Measurements from ENCODE around the gene HBG2.

DNA sequence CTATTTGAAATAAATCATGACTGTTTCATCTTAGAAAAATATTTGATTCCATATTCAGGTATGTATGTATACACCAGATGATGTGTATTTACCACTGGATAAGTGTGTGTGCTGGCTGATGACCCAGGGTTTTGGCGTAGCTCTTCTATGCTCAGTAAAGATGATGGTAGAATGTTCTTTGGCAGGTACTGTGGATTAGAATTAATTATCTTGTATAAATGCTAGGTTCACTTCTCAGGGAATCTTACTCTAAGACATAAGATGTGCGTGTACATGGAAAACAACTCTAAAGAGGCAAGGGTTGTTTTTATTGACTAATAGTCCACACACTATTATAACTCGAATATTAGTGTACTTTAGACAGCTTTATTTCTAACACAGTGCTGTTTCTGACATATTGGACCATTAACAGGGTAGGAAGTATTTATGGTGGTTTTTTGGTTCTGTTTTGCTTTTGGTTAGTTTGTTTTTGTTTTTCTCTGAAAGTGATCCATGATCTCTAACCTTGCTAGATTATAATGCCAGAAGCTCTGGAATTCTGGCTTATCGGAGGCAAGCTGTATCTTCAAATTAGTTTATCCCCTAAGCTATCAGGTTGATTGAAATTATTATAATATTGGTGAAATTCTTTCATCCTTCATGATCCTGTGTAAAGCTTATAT, 3.9 kb downstream of the HBG2 start:
- TF ChIP-seq POLR2A (IDR thresholded peaks at IDR 0.05): no peak
- TF ChIP-seq, protein P1, sequence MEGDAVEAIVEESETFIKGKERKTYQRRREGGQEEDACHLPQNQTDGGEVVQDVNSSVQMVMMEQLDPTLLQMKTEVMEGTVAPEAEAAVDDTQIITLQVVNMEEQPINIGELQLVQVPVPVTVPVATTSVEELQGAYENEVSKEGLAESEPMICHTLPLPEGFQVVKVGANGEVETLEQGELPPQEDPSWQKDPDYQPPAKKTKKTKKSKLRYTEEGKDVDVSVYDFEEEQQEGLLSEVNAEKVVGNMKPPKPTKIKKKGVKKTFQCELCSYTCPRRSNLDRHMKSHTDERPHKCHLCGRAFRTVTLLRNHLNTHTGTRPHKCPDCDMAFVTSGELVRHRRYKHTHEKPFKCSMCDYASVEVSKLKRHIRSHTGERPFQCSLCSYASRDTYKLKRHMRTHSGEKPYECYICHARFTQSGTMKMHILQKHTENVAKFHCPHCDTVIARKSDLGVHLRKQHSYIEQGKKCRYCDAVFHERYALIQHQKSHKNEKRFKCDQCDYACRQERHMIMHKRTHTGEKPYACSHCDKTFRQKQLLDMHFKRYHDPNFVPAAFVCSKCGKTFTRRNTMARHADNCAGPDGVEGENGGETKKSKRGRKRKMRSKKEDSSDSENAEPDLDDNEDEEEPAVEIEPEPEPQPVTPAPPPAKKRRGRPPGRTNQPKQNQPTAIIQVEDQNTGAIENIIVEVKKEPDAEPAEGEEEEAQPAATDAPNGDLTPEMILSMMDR (IDR thresholded peaks at IDR 0.05 in 8 of 11, conservative IDR thresholded peaks at IDR 0.05 in 3 of 11): no peak

All from spleen (tissue), 7 donors.